ENCODE measurements around the gene NUAK2.
"Not testable (repeated sequence)": the region's sequence is repeated elsewhere in the genome, so short reads cannot be mapped to it uniquely, and the experiment has no call there.

The NUAK2 gene

GRCh38 chr1:205321162-205321958, at the start of gene NUAK2:
Gene NUAK2 (minus strand): TSS chr1:205321745. CDS start chr1:205321628, 117 bp downstream.
- Histone ChIP-seq H3K27ac (ENCODE audit: low read length) (no peak within 1 kb of the TSS), H3K9me3 (ENCODE audit: control insufficient read depth in 2 of 2, low read length in 2 of 2) (no peaks in the 10 kb centered on the region), H3K4me1 (ENCODE audit: control insufficient read depth, insufficient read depth, low read length) (peaks cover 26% of the 10 kb centered on the region), H3K36me3 (ENCODE audit: control insufficient read depth in 2 of 2, insufficient read depth in 2 of 2, low read length in 2 of 2) (no peaks in the 10 kb centered on the region), H3K4me3 (ENCODE audit: low read length in 2 of 2) (peak within 1 kb of the TSS; percentile 69 to 85), H3K27me3 (ENCODE audit: control insufficient read depth in 1 of 2, insufficient read depth in 2 of 2, low read length in 2 of 2) (peaks cover 5 to 7% of the 10 kb centered on the region in 2 donors), H3K9ac (ENCODE audit: low read length in 2 of 2) (peak within 1 kb of the TSS; percentile 43 to 51)

GRCh38 chr1:205370780-205371179, 49.2 kb upstream of the NUAK2 start:
- H3K9me3 ChIP-seq (ENCODE audit: control insufficient read depth in 2 of 2, low read length in 2 of 2), result no peaks in the 10 kb centered on the region
- peaks cover 2 to 20% of the 10 kb centered on the region in 2 donors for H3K27me3 ChIP-seq (ENCODE audit: control insufficient read depth in 1 of 2, insufficient read depth in 2 of 2, low read length in 2 of 2)
- no peak overlapping the region for H3K27ac ChIP-seq (ENCODE audit: low read length)
- no peaks in the 10 kb centered on the region for H3K36me3 ChIP-seq (ENCODE audit: control insufficient read depth in 2 of 2, insufficient read depth in 2 of 2, low read length in 2 of 2)
- H3K4me1 ChIP-seq (ENCODE audit: control insufficient read depth, insufficient read depth, low read length), result peaks cover 3% of the 10 kb centered on the region
- H3K4me3 ChIP-seq (ENCODE audit: low read length in 2 of 2), result no peak overlapping the region
- no peak overlapping the region for H3K9ac ChIP-seq (ENCODE audit: low read length in 2 of 2)

DNA sequence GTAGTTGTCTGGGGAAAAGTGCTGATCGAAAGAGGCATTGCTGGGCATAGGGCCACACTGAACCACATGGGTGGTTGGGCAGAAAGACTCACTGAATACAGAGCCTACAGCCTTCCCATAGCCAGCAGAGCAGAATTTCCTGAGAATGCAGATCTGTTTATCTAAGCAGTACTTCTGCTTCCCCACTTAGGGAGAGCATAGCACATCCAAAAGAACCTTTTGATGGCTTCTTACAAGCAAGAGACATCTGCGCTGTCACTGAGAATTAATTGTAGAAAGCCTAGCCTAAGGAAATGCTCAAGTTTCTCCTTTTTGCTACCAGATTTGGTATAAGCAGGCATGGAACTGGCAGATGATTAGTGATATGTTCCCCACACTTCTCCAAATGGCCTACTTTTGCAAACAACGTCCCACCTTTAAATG, 48.2 kb upstream of the NUAK2 start:
- H3K9me3 ChIP-seq (ENCODE audit: control insufficient read depth in 2 of 2, low read length in 2 of 2), result no peaks in the 10 kb centered on the region
- H3K4me3 ChIP-seq (ENCODE audit: low read length in 2 of 2), result no peak overlapping the region
- H3K27me3 ChIP-seq (ENCODE audit: control insufficient read depth in 1 of 2, insufficient read depth in 2 of 2, low read length in 2 of 2), result peaks cover 2 to 16% of the 10 kb centered on the region in 2 donors
- H3K4me1 ChIP-seq (ENCODE audit: control insufficient read depth, insufficient read depth, low read length), result peaks cover 3% of the 10 kb centered on the region
- H3K9ac ChIP-seq (ENCODE audit: low read length in 2 of 2), result no peak overlapping the region
- no peak overlapping the region for H3K27ac ChIP-seq (ENCODE audit: low read length)
- H3K36me3 ChIP-seq (ENCODE audit: control insufficient read depth in 2 of 2, insufficient read depth in 2 of 2, low read length in 2 of 2), result no peaks in the 10 kb centered on the region

- H3K9me3 ChIP-seq (ENCODE audit: control insufficient read depth in 2 of 2, low read length in 2 of 2), result no peaks in the 10 kb centered on the region
- H3K27me3 ChIP-seq (ENCODE audit: control insufficient read depth in 1 of 2, insufficient read depth in 2 of 2, low read length in 2 of 2), result peaks cover 2 to 8% of the 10 kb centered on the region in 2 donors
- H3K27ac ChIP-seq (ENCODE audit: low read length), result no peak overlapping the region
- H3K4me1 ChIP-seq (ENCODE audit: control insufficient read depth, insufficient read depth, low read length), result no peaks in the 10 kb centered on the region
- H3K36me3 ChIP-seq (ENCODE audit: control insufficient read depth in 2 of 2, insufficient read depth in 2 of 2, low read length in 2 of 2), result no peaks in the 10 kb centered on the region
- no peak overlapping the region for H3K9ac ChIP-seq (ENCODE audit: low read length in 2 of 2)
- no peak overlapping the region for H3K4me3 ChIP-seq (ENCODE audit: low read length in 2 of 2)
These were observed 46.9 kb upstream of the NUAK2 start for GRCh38 chr1:205368478-205368877.

- no peaks in the 10 kb centered on the region for H3K36me3 ChIP-seq (ENCODE audit: control insufficient read depth in 2 of 2, insufficient read depth in 2 of 2, low read length in 2 of 2)
- no peaks in the 10 kb centered on the region for H3K4me1 ChIP-seq (ENCODE audit: control insufficient read depth, insufficient read depth, low read length)
- H3K27me3 ChIP-seq (ENCODE audit: control insufficient read depth in 1 of 2, insufficient read depth in 2 of 2, low read length in 2 of 2), result peaks cover 0 to 2% of the 10 kb centered on the region in 2 donors
- H3K9ac ChIP-seq (ENCODE audit: low read length in 2 of 2), result no peak overlapping the region
- no peak overlapping the region for H3K4me3 ChIP-seq (ENCODE audit: low read length in 2 of 2)
- no peaks in the 10 kb centered on the region for H3K9me3 ChIP-seq (ENCODE audit: control insufficient read depth in 2 of 2, low read length in 2 of 2)
- H3K27ac ChIP-seq (ENCODE audit: low read length), result no peak overlapping the region
These were observed 44.5 kb upstream of the NUAK2 start for GRCh38 chr1:205365945-205366463.

GRCh38 chr1:205365086-205365485, 43.5 kb upstream of the NUAK2 start:
- not testable (repeated sequence) for H3K4me3 ChIP-seq (ENCODE audit: low read length in 2 of 2); H3K36me3 ChIP-seq (ENCODE audit: control insufficient read depth in 2 of 2, insufficient read depth in 2 of 2, low read length in 2 of 2); H3K9me3 ChIP-seq (ENCODE audit: control insufficient read depth in 2 of 2, low read length in 2 of 2); H3K4me1 ChIP-seq (ENCODE audit: control insufficient read depth, insufficient read depth, low read length); H3K27ac ChIP-seq (ENCODE audit: low read length); H3K9ac ChIP-seq (ENCODE audit: low read length in 2 of 2); H3K27me3 ChIP-seq (ENCODE audit: control insufficient read depth in 1 of 2, insufficient read depth in 2 of 2, low read length in 2 of 2)

GRCh38 chr1:205360891-205361290, 39.3 kb upstream of the NUAK2 start:
- Histone ChIP-seq H3K9ac (ENCODE audit: low read length in 2 of 2) (no peak overlapping the region), H3K36me3 (ENCODE audit: control insufficient read depth in 2 of 2, insufficient read depth in 2 of 2, low read length in 2 of 2) (no peaks in the 10 kb centered on the region), H3K27me3 (ENCODE audit: control insufficient read depth in 1 of 2, insufficient read depth in 2 of 2, low read length in 2 of 2) (peaks cover 0 to 2% of the 10 kb centered on the region in 2 donors), H3K4me1 (ENCODE audit: control insufficient read depth, insufficient read depth, low read length) (no peaks in the 10 kb centered on the region), H3K4me3 (ENCODE audit: low read length in 2 of 2) (no peak overlapping the region), H3K27ac (ENCODE audit: low read length) (no peak overlapping the region), H3K9me3 (ENCODE audit: control insufficient read depth in 2 of 2, low read length in 2 of 2) (no peaks in the 10 kb centered on the region)

DNA sequence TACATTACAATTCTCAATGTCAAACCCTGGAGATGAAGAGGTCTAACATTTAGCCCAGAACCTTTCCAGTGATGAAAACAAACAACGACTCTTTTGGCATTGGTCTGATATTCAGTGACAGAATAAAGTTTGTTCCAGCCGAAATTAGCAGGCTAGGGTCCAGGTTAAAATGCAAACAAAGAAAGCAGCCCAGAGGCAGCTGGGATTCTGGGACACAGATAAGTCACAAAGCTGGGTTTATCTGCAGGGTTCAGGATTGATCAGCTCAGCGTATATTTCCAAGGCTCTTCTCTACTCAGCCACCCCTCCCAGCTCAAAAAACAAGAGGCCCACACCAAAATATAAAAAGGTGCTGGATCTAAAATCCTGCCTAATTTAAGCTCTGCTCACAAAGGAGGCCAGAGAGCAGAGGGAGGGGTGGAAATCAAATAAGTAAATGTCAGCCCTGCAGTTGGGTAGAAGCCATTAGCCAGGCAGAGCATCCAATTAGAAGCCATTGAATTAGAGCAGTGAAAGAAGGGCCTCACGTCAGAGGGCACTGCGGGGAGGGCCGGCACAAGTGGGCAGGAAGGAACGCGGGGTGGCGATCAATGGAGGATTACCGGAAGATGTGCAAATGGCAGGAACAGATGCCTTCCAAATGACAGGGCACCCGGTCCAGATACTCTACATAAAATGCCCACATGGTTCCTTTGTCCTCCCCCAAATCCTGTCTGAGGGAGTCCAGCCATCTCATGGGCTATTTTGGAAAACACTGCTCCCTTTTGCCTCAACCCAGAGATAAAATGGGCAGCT, 38.4 kb upstream of the NUAK2 start:
- Histone ChIP-seq H3K4me3 (ENCODE audit: low read length in 2 of 2) (no peak overlapping the region), H3K27me3 (ENCODE audit: control insufficient read depth in 1 of 2, insufficient read depth in 2 of 2, low read length in 2 of 2) (peaks cover 0 to 2% of the 10 kb centered on the region in 2 donors), H3K9me3 (ENCODE audit: control insufficient read depth in 2 of 2, low read length in 2 of 2) (no peaks in the 10 kb centered on the region), H3K27ac (ENCODE audit: low read length) (no peak overlapping the region), H3K4me1 (ENCODE audit: control insufficient read depth, insufficient read depth, low read length) (no peaks in the 10 kb centered on the region), H3K36me3 (ENCODE audit: control insufficient read depth in 2 of 2, insufficient read depth in 2 of 2, low read length in 2 of 2) (no peaks in the 10 kb centered on the region), H3K9ac (ENCODE audit: low read length in 2 of 2) (no peak overlapping the region)

GRCh38 chr1:205358579-205358978, 37.0 kb upstream of the NUAK2 start:
- Histone ChIP-seq H3K36me3 (ENCODE audit: control insufficient read depth in 2 of 2, insufficient read depth in 2 of 2, low read length in 2 of 2) (no peaks in the 10 kb centered on the region), H3K4me1 (ENCODE audit: control insufficient read depth, insufficient read depth, low read length) (no peaks in the 10 kb centered on the region), H3K27ac (ENCODE audit: low read length) (no peak overlapping the region), H3K27me3 (ENCODE audit: control insufficient read depth in 1 of 2, insufficient read depth in 2 of 2, low read length in 2 of 2) (peaks cover 0 to 2% of the 10 kb centered on the region in 2 donors), H3K9ac (ENCODE audit: low read length in 2 of 2) (no peak overlapping the region), H3K4me3 (ENCODE audit: low read length in 2 of 2) (no peak overlapping the region), H3K9me3 (ENCODE audit: control insufficient read depth in 2 of 2, low read length in 2 of 2) (no peaks in the 10 kb centered on the region)

DNA sequence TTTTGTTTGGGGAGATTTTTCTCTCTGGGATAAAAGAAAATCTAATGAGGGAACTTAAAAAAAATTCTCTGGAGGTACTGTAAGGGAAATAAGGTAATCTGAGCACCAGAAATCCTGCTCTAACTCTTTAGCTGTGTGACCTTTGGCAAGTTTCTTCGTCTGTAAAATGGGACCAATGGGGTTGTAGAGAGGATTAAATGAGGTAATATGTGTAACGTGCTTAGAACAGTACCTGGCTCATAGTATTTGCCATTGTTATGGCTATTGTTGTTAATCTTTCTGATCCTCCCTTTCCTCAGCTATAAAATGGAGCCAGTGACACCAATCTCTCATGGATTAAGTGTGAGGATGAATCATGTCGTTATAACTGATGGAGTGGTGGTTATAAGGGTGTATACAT, 36.0 kb upstream of the NUAK2 start:
- Histone ChIP-seq H3K27me3 (ENCODE audit: control insufficient read depth in 1 of 2, insufficient read depth in 2 of 2, low read length in 2 of 2) (peaks cover 0 to 2% of the 10 kb centered on the region in 2 donors), H3K36me3 (ENCODE audit: control insufficient read depth in 2 of 2, insufficient read depth in 2 of 2, low read length in 2 of 2) (no peaks in the 10 kb centered on the region), H3K27ac (ENCODE audit: low read length) (no peak overlapping the region), H3K9me3 (ENCODE audit: control insufficient read depth in 2 of 2, low read length in 2 of 2) (no peaks in the 10 kb centered on the region), H3K4me1 (ENCODE audit: control insufficient read depth, insufficient read depth, low read length) (no peaks in the 10 kb centered on the region), H3K9ac (ENCODE audit: low read length in 2 of 2) (no peak overlapping the region), H3K4me3 (ENCODE audit: low read length in 2 of 2) (no peak overlapping the region)
